GM21825 (cell line): ENCODE measurements around the gene RELN.
"Not testable (repeated sequence)": the region's sequence is repeated elsewhere in the genome, so short reads cannot be mapped to it uniquely, and the experiment has no call there.

Experiments
- ATAC-seq: cut with Tn5 transposase; IDR thresholded peaks from one replicate; pipeline ENCODE4 v1.9.1; 2021; ENCODE audit warnings: mild to moderate bottlenecking, moderate library complexity; ENCODE audit not compliant: unreplicated experiment

The RELN gene

DNA sequence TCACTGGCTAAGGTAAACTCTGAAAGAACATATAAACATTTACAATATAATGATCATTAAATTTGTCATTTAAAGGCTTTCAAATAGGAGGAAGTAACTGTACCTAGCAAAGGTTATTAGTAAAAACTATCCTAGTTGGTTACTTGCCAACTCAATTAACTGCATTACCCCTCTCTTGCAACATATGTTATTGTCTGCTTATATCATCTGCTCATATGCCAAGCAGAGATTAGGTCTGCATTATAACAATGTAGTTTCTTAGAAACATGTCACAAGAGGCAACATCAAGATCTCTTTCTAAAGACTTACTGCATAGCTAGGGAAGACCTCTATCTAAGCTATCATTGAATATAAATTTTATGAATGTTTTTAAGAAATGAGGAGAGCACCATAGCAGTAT, 132.5 kb downstream of the RELN start:
- no peak for ATAC-seq

DNA sequence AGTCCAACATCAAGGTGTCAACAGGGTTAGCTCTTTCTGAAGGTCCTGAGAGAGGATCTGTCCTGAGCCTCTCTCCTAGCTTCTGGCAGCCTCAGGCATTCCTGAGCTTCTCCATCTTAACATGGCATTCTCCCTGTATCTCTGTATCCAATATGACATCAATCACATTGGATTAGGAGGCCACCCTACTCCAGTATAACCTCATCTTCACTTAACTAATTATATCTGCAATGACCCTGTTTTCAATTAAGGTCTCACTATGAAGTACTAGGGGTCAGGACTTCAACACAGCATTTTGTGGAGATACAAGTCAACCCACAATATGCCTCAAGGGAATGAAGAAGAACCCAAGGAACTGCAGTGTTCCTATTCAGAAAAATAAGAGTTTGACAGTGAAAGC, 133.8 kb downstream of the RELN start:
- no peak for ATAC-seq

DNA sequence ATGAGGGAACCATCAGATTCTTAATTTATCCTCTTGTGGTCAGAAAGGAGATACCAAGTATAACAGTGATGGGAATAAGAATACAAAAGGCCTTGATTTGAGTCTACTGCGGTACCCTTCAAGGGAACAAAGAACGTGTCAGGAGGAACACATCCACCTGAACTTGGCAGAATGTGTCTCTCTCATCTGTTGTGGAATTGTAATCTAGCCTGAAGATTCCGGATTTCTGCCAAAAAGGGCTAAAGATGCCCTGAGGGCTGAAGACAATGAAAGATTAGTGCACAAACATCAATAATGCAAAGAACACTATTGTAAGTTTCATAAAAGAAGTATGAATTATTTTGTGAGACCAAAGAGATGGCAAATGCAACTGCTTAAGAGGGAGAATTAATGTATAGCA, 134.8 kb downstream of the RELN start:
- no peak for ATAC-seq

DNA sequence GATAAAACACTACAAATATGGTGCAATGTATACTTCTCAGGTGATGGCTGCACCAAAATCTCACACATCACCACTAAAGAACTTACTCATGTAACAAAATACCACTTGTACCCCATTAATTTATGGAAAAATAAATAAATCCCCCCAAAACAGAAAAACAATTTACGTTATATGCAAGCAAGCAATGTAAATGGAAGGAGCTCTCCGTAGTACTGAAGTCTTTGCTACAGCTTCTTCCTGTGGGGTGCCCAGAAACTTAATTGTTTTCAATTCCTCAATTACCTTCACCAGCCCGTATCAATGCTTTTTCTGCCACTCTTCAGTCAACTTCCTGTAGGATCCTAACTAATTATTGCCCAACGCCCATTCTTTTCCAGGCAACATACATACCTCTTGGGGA, 138.1 kb downstream of the RELN start:
- ATAC-seq: no peak

DNA sequence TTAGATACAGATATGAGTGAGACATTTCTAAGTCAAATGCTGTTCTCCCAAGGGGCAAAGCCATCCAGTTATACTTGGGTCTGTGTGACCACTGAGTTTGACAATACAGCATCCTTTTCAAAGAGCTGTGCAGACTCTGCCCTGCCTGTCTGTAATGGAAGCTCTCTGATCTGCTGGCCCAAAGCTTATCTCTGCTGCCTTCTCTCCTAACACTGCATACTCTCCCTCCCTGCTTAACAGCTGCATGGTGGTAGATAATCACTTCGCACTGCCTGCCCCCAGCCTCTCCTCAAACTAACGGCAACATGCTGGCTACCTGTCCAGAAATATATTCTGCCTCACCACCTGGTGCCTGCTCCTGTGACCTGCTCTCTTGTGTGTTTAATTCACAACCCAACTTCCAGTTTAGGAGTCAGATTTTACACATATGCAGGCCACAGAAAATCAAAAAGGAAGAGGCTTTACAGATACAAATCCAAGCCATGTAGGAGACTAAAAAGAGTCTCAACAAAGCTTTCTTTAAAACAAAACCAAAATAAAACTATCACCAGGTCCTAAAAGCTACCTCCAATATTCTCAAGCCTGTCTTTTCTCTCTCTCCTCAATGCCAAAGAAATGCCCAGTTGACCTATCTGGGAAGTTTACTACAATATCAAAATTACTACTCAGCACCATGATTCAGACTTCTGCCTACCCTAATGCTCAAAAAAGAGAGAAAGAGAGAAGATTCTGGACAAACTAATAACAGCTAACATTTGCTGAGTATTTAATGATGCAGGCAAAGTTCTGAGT, 145.6 kb downstream of the RELN start:
- no peak for ATAC-seq

DNA sequence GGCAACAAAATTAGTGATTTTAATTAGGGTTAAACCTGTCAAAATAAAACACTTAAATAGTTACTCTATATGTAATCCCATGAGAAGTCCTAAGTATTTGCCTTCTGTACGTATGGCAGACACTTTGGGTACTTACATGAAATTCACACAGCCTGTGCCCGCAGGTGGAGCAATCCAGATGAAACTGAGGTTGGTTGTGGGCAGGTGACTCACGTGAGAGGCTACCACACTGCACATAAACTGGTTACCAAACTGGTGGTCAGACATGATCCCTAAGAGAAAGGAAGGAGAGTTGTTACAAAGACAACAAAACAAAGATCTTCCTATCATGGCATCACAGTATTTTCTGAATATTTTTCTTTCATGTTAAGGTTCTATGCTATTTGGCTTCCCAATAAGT, 156.1 kb downstream of the RELN start:
- ATAC-seq: no peak

DNA sequence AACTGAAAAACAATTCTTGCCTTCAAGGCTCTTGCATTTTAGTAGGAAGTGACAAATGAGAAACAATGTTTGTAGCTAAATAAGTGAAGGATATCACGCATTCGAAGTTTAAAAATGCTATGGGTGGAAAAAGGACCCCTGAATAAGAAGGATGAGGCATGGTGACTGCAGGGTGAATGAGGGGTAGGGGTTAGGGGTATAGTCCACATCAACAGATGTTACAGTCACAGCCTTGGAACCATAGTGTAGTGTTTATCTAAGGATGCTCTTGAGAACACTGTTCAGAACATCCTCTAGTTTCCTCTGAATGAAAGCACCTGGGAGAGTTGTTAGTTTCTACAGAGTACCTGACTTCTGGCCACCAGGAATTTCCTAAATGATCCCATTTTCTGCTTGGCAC, 157.0 kb downstream of the RELN start:
- no peak for ATAC-seq

DNA sequence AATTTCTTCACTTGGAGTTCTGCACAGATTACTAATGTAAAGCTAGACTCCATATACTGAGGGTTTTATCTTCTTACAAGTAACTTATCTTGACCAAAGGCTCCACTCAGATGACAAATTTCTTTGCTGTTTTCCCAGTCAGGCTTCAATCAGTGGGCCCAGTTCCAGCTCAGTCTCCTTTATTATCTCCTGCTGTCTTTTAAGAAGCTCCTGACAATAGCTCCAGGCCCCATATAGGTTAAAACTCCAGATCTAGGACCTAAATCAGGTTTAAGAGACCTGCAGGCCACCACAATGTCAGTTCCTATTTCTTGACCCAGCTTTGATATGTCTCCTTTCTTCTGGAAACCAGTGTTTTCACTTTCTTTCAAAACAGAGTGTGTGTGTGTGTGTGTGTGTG, 165.2 kb downstream of the RELN start:
- no peak for ATAC-seq

DNA sequence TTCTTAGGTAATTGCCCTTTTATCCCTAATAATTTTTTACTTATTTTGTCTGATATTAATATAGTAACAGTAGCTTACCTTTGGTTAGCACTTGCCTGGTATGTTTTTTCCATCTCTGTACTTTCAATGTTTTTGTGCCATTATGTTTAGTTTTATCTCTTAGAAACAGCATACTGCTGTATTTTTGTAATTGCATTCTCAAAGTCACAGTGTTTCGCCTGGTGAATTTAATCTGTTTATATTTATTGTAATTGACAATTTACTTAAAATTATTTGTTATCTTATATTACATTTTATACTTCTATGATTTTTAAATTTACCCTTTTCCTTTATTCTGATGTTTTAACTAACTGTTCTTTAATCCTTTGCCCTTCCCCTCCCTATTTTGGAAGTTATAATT, 166.4 kb downstream of the RELN start:
- no peak for ATAC-seq

DNA sequence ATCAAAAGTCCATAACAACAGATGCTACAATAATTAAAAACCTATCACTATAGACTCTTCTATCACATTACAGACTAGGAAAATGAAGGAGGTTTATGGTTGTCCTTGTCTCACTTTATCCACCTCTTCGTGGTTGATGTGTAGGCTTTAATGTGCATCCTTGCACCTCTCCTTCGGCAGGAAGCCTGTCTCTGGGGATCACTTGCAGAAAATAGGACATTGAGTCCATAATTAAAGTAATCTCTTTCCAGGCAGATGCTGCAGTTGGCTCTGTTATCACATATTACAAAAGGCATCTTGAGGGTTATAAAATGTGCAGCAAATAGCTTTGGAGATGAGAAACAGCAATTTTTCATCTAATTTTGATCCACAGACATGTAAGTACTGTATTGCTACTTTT, 168.4 kb downstream of the RELN start:
- no peak for ATAC-seq

DNA sequence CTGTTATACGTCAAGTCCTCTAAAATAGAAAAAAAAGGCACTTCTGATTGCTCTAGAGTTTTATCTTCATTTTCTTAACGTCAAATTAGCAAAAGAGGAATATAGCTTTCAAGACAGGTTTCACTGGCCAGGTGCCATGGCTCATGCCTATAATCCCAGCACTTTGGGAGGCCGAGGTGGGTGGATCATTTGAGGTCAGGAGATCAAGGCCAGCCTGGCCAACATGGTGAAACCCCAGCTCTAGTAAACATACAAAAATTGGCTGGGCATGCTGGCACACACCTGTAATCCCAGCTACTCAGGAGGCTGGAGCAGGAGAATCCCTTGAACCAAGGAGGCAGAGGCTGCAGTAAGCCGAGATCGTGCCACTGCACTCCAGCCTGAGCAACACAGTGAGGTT, 173.5 kb downstream of the RELN start:
- ATAC-seq: not testable (repeated sequence)

DNA sequence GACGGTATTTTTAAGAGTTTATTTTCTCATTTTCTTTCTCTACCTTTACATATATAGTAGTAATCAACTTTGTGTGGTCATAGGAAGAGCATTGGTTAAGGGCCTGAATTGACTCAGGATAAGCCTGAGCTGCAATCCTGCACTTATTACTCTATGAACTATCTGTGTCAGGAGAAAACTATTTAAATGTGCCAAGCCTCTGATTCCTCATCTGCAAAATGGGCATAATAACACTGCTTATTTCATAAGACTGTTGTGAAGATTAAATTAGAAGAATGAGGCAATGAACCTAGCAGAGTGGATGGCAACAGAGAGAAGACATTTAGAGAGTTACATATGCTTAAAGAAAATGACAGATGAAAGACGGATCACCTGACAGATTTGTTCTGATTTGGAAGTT, 175.5 kb downstream of the RELN start:
- no peak for ATAC-seq

DNA sequence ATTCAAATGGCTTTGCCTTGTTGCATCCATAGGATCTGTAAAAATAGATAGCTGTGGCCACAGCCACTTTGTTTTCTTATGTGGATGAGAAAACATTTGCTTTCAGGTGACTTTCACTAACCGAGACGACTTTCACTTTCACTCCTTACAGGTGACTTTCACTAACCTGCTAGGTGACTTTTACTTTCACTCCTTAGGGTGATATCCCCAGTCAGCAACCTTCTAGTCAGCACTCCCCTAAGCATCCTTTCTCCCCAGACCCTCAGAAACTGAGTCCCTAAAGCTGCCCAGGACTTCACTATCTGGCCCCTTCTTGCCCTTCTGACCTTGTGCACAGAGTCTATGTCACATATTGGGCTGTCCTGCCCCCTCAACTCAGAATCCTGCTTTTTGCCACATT, 177.5 kb downstream of the RELN start:
- ATAC-seq: peak; percentile 71

DNA sequence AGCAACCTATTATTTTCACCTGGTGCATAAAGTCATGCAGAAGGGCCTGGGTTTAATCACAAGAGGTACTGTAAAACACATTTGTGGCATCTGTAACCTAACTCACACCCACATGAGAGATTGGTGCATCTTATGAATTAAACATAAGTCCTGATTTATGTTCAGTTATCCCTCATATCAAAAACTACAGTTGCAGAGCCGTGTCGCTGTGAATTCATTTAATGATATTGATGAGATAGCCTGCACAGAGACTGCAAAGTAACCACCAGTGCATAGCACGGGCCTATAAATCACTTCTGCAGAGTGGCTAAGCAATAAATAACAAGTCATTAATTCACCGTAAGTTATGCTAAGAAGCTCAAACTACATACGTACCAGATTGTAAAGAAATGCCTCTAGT, 178.2 kb downstream of the RELN start:
- ATAC-seq: no peak

DNA sequence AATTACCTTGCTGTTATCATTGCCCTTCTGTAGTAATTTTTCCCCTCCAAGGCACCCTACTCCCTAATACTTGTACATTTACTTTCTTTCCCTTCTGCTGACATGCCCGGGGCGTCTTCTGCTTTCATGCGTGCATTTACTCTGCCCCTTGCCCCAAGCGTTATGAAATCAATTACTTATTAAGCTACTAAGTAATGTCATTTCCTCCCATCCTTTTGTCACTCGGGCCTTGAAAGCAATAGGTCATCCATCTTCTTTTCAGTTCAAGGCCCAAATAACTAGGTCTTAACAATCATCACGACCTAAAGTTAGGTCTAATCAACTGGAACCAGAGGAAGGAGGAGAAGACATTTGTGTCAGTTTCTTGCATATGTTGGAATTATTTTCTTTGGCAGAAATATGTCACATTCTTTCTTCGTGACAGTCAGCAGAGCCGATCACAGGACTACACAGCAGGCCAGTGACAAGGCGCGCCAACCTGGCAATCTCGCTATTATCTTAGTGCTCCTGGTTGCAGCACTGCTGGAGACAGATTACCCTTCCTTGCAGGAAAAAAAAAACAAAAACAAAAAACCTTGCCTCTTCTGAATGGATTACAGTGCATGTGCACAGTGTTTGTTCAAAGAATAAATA, 179.2 kb downstream of the RELN start:
- ATAC-seq: no peak

DNA sequence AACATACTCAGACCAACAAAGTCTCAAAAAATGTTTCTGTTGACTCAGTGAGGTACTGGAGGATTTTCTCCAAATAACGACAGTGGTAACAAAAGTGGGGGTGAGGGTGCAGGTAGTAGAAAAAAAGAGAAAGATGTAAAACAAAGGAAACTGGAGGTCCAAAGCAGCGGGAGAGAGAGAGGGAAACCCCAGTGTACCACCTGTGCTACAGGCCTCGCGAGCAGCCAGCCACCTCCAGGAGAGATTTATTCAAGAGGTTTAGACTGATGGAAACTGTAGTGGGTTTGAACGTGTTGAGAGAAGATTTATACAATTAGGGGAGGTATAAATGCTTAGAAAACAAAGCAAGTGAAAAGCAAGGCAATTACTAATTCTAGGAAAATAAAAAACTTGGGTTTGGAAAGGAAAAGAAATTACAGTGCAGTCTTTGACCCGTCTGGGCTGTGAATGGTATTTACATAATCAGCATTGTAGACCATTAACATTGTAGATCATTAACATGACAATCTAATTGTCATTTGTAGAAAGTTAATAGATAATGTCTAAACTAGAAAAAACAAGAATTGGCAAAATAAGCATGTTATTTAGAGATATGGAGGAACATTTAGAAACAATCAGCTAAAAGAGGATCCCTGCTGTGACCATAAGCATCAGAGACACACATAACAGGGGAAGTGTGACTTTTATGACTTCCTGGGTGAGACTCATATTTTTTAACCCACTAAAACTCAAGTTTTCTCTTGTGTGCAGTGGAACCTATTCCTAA, 180.0 kb downstream of the RELN start:
- no peak for ATAC-seq

DNA sequence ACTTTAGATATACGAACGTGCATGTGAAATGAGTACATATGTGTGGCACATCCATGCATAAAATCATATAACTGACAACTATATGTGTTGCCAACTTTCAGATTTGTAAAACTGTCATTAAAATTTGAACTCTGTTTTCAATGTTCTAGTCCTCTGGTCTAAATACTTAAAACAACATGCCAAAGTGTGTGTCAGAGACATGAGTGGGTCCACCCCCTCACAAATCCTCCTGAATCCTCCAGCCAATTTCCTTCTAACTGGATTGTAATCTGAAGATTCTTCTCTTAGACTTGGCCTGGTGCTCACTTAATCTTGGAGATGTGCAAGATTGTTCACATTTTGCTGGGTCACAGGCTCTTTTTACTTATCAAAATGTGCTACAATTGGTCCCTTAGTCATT, 184.1 kb downstream of the RELN start:
- no peak for ATAC-seq

DNA sequence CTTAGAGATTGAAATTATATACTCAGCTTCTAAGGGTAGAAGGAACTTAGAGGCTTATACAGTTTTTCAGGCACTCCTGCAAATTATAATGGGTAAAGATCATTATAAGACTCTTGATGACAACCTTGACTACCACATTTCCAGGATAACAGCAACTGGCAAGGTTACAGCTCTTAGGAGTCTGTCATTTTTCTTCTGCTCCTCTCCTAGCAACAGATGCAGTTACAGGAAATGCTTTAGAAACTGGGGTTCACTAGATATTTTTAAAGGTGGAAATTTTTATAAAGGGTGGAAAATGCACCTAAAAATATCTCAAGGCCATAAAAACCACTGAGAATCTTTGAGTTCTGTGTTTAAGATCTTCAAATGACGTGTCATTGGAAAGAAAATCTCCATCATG, 185.8 kb downstream of the RELN start:
- ATAC-seq: no peak

DNA sequence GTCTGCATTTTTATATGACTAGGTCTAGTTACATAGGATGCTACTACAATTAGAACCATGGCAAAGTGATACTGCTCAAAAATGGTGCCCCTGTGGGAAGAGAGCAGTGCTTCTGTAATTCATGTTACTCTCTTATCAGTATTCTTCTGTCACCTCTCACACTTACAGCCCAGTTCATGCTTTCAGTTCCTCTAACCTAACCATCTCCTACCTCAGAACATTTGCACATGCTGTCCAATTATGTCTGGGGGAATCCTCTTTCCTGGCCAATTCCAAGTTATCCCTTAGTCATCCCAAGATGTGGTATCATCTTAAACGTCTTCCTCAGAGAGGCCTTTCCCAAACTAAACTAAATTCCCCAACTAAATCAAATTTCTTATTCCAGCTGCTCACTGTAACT, 190.2 kb downstream of the RELN start:
- no peak for ATAC-seq

DNA sequence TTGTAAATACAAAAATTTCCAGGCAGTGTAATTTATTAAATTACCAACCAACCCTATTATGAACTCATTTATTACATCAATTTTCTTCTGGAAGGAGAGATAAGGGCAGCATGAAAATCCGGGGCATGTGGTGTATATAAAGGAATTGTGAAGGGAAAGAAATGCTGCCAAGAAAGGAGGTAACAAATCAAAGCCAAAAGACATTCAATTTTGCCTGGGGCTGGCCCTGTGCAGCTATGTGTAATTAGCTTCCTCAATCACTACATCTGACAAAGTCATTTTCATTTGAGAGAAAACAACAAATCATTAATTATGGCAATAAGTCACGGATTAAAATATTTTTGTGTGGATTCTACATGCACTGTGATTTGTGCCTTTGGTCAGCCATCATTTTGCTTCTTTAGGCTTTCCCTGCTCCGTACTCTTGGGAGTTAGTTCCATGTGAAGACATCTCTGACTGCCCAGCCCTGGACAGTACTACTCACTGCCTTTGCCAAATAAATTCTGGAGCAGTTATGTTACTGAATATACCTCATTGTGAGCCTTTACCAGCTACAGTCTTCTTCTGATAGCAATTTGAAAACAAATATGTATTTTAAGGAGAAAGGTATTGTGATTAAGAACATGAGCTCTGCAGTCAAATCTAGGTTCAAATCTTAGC, 191.7 kb downstream of the RELN start:
- ATAC-seq: no peak

DNA sequence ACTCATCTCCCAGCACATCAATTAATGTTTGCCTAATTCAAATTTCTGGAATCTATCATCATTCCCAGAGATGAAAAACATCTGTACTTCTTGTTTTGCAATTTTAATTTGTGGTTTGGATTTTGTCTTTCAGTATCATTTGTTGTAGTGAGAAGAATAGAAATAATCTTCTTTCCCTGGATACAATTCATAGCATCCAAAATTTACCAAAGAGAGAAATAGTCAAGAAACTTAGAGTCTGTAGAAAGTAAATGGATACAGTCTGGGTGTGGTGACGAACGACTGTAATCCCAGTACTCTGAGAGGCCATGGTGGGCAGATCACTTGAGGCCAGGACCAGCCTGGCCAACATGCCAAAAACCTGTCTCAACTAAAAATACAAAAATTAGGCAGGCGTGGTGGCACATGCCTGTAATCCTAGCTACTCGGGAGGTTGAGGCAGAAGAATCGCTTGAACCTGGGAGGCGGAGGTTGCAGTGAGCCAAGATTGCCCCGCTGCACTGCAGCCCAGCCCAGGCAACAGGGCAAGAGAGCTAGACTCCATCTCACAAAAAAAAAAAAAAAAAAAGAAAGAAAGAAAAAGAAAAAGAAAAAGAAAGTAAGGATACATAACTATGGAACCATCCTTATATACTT, 193.0 kb downstream of the RELN start:
- ATAC-seq: no peak
